ENCODE measurements around the gene FRMPD1. TPM values are rescaled to one million over a fixed set of nuclear protein-coding genes. Genes with fewer than 3 reads are reported as not detected.

The FRMPD1 gene
- total and polyA plus RNA-seq, 2 of the 13 experiments (the other 11 are each of a cell fraction or from before 2014, with no cell fraction given), result not detected

GRCh38 chr9:37784616-37785483, 134.1 kb downstream of the FRMPD1 start, which contains the start of gene EXOSC3 (continued):
- no peak for TF ChIP-seq HNF1A (IDR thresholded peaks at IDR 0.05; ENCODE audit: low read depth)
- TF ChIP-seq HNF1A (CRISPR knock-in tag; IDR thresholded peaks at IDR 0.05; ENCODE audit: borderline replicate concordance), result peak; percentile 22; the same call in 1 of the 2 replicates
- TF ChIP-seq ATF7-NPFF (CRISPR knock-in tag; IDR thresholded peaks at IDR 0.05; ENCODE audit: low read depth), result peak; percentile 26; the same call in 1 of the 2 replicates
- TF ChIP-seq TP53 (CRISPR knock-in tag; conservative IDR thresholded peaks at IDR 0.05), result no peak; the same call in 1 of the 2 replicates
- peak; percentile 85; the same call in 1 of the 2 replicates for TF ChIP-seq ZNF30 (CRISPR knock-in tag; IDR thresholded peaks at IDR 0.05)
- peak; percentile 89 for TF ChIP-seq ZBTB40 (IDR thresholded peaks at IDR 0.05)
- peak; percentile 81 for TF ChIP-seq ZBTB40 (CRISPR knock-in tag; IDR thresholded peaks at IDR 0.05)
- TF ChIP-seq ATM (IDR thresholded peaks at IDR 0.05; ENCODE audit: borderline replicate concordance), result no peak
- no peak; the same call in 1 of the 2 replicates for TF ChIP-seq ZNF576 (CRISPR knock-in tag; IDR thresholded peaks at IDR 0.05)
- TF ChIP-seq CEBPG (CRISPR knock-in tag; IDR thresholded peaks at IDR 0.05), result no peak

Measured in HepG2 (cell line).